Testis (tissue), 2 donors: ENCODE results near the gene GPR17.

Source experiments
- POLR2A ChIP-seq: fragments of 450-650 bp; IDR thresholded peaks from one replicate; pipeline ENCODE4 v1.6.1; 2017; ENCODE audit warnings: antibody characterized with exemption, mild to moderate bottlenecking, moderate library complexity
- TF ChIP-seq, protein P1 (sequence below), 3 experiments: fragments of 450-650 bp in 2 of 3; fragments of 200-600 bp in 1 of 3; sonication (generic) in 1 of 3; IDR thresholded peaks; one replicate each; pipeline ENCODE4 v1.5.1; 2016 to 2019; ENCODE audit warnings: antibody characterized with exemption in 3 of 3, mild to moderate bottlenecking in 2 of 3, moderate library complexity in 1 of 3

DNA sequence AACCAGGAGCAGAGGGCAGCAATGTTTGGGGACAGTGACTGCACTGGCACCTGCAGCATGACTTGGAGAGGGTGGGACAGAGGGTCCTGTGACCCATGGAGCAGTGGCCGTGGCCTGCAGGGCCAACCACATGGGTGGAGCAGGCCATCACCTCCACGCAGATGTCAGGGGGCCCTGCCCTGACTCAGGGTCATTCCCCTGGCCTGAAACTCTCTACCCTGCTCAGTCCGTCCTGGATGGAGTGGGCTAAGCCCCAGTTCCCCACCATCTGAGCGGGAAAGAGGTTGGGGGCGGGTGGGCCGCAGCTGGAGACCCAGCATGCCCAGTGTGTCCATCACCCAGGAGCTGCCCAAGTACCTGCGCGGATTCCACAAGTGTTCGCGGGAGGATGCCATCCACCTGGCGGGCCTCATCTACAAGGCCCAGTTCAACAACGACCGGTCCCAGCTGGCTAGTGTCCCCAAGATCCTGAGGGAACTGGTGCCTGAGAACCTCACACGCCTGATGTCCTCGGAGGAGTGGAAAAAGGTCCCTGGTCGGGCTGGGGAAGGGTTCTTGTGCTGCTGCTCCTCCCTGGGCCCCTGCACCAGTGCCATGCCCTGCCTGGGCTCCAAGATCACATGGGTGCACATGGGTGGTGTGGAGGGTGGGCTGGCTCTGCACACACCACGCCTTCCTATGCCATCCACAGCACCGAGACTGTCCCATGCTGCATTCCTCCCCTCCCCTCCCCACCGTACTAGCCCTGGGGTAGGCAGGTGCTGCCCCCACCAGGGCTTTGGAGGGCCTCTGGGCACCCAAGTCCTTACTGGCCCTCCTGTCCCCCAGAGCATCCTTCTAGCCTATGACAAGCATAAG lies 10.3 kb upstream of the GPR17 start:
- TF ChIP-seq, protein P1, sequence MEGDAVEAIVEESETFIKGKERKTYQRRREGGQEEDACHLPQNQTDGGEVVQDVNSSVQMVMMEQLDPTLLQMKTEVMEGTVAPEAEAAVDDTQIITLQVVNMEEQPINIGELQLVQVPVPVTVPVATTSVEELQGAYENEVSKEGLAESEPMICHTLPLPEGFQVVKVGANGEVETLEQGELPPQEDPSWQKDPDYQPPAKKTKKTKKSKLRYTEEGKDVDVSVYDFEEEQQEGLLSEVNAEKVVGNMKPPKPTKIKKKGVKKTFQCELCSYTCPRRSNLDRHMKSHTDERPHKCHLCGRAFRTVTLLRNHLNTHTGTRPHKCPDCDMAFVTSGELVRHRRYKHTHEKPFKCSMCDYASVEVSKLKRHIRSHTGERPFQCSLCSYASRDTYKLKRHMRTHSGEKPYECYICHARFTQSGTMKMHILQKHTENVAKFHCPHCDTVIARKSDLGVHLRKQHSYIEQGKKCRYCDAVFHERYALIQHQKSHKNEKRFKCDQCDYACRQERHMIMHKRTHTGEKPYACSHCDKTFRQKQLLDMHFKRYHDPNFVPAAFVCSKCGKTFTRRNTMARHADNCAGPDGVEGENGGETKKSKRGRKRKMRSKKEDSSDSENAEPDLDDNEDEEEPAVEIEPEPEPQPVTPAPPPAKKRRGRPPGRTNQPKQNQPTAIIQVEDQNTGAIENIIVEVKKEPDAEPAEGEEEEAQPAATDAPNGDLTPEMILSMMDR (IDR thresholded peaks at IDR 0.05): no peak
- TF ChIP-seq POLR2A: no peak
